Measurements from ENCODE around the gene SEMA5A. TPM values are rescaled to one million over a fixed set of nuclear protein-coding genes. Genes with fewer than 3 reads are reported as not detected.

SEMA5A gene
- total and polyA plus RNA-seq, 2 of the 8 experiments (the other 6 are each of a cell fraction or from before 2014, with no cell fraction given), result 5.3 to 8.9 TPM

DNA sequence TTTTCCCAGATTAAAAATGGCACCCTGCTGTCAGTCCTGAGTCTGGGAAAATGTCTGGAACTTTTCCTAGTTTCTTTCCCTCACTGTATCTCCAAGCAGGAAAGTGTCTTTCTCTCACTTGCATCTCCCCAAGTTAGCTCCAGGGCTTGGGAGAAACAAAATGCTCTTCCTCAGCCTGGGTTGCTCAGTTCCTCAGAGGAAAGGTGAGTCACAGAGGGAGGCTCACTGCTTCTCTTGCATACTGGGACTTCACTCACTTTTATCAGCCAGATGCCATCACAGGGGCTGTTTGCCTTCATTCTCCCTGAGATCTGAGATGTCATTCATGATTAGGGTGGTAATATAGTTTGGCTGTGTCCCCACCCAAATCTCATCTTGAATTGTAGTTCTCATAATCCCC, 519.9 kb downstream of the SEMA5A start (continued):
- TF ChIP-seq, protein P1, sequence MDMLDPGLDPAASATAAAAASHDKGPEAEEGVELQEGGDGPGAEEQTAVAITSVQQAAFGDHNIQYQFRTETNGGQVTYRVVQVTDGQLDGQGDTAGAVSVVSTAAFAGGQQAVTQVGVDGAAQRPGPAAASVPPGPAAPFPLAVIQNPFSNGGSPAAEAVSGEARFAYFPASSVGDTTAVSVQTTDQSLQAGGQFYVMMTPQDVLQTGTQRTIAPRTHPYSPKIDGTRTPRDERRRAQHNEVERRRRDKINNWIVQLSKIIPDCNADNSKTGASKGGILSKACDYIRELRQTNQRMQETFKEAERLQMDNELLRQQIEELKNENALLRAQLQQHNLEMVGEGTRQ (IDR thresholded peaks at IDR 0.05; ENCODE audit: low read length), result no peak

Data from H1 (cell line).